ENCODE measurements around the gene RASSF6. TPM values are rescaled to one million over a fixed set of nuclear protein-coding genes. Genes with fewer than 3 reads are reported as not detected.

Gene RASSF6
- total and polyA plus RNA-seq, 2 of the 8 experiments (the other 6 are each of a cell fraction or from before 2014, with no cell fraction given): 0.03 to 0.28 TPM

- DNase-seq (ENCODE audit: low read depth in 1 of 2, low spot score in 2 of 2) (no peak), FAIRE-seq (no peak)
- ChIA-PET POLR2A (ENCODE audit: partially characterized antibody) (no interaction called here), CTCF (ENCODE audit: partially characterized antibody) (interaction anchor here (0.7 to 1.6 kb wide), 2 partner anchors 15 to 47 kb away, joined by 3 to 4 read pairs; no protein-coding TSS in a partner anchor)
- H3K9ac ChIP-seq (replicated peaks in 1 of 4; ENCODE audit: extremely low read depth in 1 of 4, low read depth in 3 of 4, low read length in 3 of 4): no peak overlapping the region
- H3K23ac ChIP-seq (ENCODE audit: insufficient read length): no peak overlapping the region
- H3K9me3 ChIP-seq (ENCODE audit: insufficient read depth in 2 of 2, low read depth in 1 of 2, low read length in 1 of 2): no peaks in the 10 kb centered on the region
- H3K4me3 ChIP-seq (ENCODE audit: extremely low read depth in 1 of 4, insufficient read depth in 2 of 4, low read depth in 3 of 4, low read length in 4 of 4): no peak overlapping the region
- H3K4me2 ChIP-seq (ENCODE audit: insufficient read depth in 1 of 2, low read depth in 2 of 2, low read length in 2 of 2): no peak overlapping the region
- no peaks in the 10 kb centered on the region for H3K36me3 ChIP-seq (ENCODE audit: control insufficient read depth in 2 of 4, insufficient read depth in 4 of 4, low read length in 3 of 4)
- no peak overlapping the region for H3K14ac ChIP-seq (ENCODE audit: insufficient read length)
- H4K91ac ChIP-seq (replicated peaks; ENCODE audit: insufficient read length, low read length): no peak overlapping the region
- no peak overlapping the region for H2BK20ac ChIP-seq (ENCODE audit: low read length)
- H3K27ac ChIP-seq (ENCODE audit: low read depth, low read length): no peak overlapping the region
- 84% methylated on average over 1 of the region's 1 CpG; no CpG with 5 or more reads in 1 of the 2 experiments for WGBS, 2 experiments (ENCODE audit: extremely low coverage in 1 of 2, insufficient coverage in 1 of 2, insufficient read length in 1 of 2, insufficient replicate concordance in 2 of 2, low coverage in 1 of 2, low lambda C conversion rate in 2 of 2, missing lambda C conversion rate in 1 of 2)
- H2AFZ ChIP-seq (ENCODE audit: low read length): no peak overlapping the region
- H2BK5ac ChIP-seq (ENCODE audit: low read depth, low read length): no peak overlapping the region
- TF ChIP-seq BCL11A (IDR thresholded peaks at IDR 0.05; ENCODE audit: low read depth in 2 of 2, low read length in 2 of 2): no peak
- TF ChIP-seq SP1 (IDR thresholded peaks at IDR 0.05; ENCODE audit: low read depth, low read length): no peak
- no peak for TF ChIP-seq SUZ12 (IDR thresholded peaks at IDR 0.05; ENCODE audit: low read length)
- no peaks in the 10 kb centered on the region for H3K27me3 ChIP-seq (replicated peaks in 1 of 4; ENCODE audit: control insufficient read depth in 3 of 4, extremely low read depth in 1 of 4, insufficient read depth in 3 of 4, low read length in 3 of 4)
- H3K18ac ChIP-seq (ENCODE audit: extremely low read depth, low read length): no peak overlapping the region
- H3K4ac ChIP-seq (replicated peaks; ENCODE audit: insufficient read length, low read depth, low read length): no peak overlapping the region
- H4K5ac ChIP-seq (ENCODE audit: insufficient read length, low read depth, low read length): no peak overlapping the region
- no peaks in the 10 kb centered on the region for H3K4me1 ChIP-seq (replicated peaks in 1 of 4; ENCODE audit: control insufficient read depth in 3 of 4, insufficient read depth in 4 of 4, low read length in 3 of 4)
- H3K79me2 ChIP-seq (ENCODE audit: control insufficient read depth in 1 of 2, insufficient read depth in 2 of 2, low read length in 2 of 2): no peaks in the 10 kb centered on the region
- H2AK5ac ChIP-seq (ENCODE audit: low read depth, low read length): no peak overlapping the region
- no peak overlapping the region for H2BK120ac ChIP-seq (replicated peaks; ENCODE audit: low read depth, low read length)
- no peak overlapping the region for H4K8ac ChIP-seq (ENCODE audit: extremely low read depth, insufficient read depth, low read length)
- no peak overlapping the region for H3K56ac ChIP-seq (replicated peaks; ENCODE audit: insufficient read length, low read depth, low read length)
- H3K79me1 ChIP-seq (ENCODE audit: low read depth, low read length): no peaks in the 10 kb centered on the region
- no peak overlapping the region for H2BK12ac ChIP-seq (ENCODE audit: low read depth, low read length)
- H3K23me2 ChIP-seq (ENCODE audit: low read depth, low read length): no peaks in the 10 kb centered on the region
- no peaks in the 10 kb centered on the region for H4K20me1 ChIP-seq (replicated peaks in 1 of 2; ENCODE audit: control insufficient read depth in 1 of 2, insufficient read depth in 2 of 2, low read length in 2 of 2)
- H2BK15ac ChIP-seq (ENCODE audit: low read length): no peak overlapping the region
Measured at GRCh38 chr4:73527196-73527595, 93.0 kb downstream of the RASSF6 start.

Data from H1 (cell line).